ENCODE measurements around the gene CRIM1.

CRIM1 gene

DNA sequence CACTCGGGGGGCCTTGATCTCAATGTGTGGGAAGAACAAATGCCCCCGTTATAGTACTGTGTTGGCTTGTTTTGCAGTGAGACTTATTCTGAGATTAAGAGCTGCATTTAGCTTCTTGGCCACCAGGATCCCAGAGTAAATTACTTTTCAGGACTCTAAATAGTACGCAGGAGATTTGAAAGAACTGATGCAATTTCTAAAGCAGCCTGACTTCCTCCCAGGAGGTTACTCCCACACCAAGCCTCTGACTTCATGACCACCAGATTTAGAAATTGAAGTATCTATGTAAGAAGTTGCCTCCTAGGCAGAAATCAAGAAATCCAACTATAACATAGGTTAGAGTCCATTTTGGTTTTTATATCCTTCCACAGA is 175.4 kb downstream of the CRIM1 start:
- no peak for DNase-seq

DNA sequence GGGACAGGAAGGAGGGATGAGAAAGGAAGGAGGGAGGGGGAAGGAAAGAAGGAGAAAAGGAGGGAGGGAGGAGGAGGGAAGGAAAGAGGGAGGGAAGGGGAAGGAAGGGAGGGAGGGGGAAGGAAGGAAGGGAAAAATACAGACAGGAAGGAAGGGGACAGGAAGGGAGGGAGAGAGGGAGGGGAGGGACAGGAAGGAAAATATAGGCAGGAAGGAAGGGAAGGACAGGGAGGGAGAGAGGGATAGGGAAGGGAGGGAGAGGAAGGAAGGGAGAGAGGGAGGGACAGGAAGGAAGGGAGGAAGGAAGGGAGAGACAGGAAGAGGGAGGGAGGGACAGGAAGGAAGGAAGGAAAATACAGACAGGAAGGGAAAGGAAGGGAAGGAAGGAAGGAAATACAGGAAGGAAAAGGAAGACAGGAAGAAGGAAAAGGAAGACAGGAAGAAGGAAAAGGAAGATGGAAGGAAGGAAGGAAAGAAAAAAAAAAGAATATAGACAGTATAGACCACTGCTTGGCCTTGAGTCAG is 178.8 kb downstream of the CRIM1 start:
- DNase-seq, result no peak

DNA sequence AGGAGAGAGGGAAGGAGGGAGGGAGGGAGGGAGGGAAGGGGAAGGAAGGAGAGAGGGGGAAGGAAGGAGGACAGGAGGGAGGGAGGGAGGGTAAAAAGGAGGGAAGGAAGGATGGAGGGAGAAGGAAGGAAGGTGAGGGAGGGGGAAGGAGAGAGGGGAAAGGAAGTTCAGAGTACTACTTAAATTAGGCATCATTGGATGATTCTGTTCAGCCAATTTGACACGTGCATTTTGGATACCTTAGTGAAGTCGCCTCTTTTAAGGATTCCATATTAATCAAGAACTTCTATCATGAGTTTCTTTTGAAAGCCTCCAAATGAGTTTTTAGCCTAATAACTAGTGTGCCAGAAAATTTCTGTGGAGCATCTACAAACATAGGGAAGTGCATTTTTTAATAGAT is 179.5 kb downstream of the CRIM1 start:
- DNase-seq, result no peak

DNA sequence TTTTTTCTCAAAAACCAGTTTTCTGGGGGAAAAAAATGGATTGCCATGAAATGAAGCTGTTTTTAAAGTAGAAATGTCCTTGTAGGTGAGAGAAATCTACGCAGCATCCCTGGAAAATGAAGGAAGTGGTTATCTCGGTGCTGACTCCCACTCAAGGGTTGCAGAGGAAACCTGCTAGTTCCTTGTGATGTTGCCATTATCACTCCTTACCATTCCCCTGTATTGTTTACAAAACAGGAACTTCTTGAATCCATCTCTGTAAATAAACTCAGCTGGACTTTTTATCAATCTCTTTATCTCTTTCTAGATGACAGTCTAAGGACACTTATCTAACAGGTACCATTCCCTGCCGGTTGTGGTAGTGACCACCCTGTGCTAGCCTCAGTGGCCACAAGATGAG is 181.2 kb downstream of the CRIM1 start:
- no peak for DNase-seq

DNA sequence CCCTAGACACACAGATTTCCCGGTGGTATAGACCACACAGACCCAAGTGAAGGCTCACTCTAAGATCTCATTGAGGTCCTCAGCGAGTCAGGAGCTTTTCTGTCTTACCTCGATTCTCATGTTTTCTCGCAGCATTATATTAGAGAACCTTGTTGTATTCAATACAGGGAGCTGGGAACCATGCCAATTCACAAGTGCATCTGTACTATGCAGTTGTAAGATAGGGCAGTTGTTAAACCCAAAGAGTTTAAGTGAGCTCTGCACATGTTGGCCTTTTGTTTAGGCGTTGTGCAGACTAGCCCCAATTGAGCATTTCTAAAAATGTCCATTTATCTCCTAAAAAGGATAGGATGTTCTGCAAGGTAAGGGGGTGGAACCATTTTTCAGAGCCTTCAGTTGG is 182.8 kb downstream of the CRIM1 start:
- no peak for DNase-seq

DNA sequence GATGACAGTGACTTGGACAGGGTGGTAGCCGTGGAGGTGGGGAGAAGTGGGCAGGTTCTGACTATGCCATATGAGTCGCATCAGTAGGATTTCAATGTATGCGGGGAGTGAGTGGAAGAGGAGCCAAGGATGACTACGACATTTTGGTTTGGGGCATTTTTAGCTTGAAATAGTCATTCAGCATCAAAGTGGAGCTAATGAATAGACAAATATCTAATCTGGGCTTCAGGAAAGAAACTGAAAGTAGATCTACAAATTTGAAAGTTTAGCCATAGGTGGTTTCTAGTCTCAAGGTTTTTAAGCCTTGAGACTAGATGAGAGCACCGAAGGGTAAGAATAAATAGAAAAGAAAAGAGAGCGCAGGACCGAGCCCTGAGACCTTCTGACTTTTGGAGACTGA is 184.1 kb downstream of the CRIM1 start:
- no peak for DNase-seq

DNA sequence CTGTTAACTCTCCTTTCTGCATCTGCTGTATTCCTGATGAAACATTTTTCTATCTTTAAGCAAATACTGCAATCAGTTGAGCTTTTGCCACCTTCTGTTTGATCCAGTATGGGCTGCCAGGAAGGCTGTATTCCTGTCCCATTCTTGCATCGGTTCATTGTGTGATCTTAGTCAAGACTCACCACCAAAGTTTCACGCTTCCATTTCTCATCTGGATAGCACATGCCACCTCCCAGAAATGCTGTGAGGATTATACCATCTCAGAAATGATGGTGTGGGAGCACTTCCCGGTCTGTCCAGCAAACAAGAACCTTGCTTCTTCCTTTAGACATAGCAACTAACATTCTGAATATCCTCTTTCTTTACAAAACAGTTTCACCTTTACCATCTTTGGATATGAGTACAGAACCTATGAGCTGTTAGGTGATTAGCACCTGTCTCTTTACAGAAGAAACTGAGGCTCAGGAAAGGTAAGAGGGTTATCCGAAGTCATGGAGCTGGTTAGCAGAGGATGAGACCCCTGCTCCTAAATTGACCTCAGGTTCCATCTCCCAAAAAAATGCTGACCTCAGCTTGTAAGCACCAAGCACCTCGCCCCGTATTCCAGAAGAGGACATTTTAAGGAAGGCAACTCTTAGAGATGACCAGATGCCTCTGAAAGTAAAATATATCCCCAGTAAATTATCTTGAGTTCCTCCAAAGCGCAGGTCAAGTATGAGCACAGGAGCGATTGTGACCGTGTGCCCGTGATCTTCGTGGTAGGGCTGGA is 185.6 kb downstream of the CRIM1 start:
- DNase-seq, result no peak

DNA sequence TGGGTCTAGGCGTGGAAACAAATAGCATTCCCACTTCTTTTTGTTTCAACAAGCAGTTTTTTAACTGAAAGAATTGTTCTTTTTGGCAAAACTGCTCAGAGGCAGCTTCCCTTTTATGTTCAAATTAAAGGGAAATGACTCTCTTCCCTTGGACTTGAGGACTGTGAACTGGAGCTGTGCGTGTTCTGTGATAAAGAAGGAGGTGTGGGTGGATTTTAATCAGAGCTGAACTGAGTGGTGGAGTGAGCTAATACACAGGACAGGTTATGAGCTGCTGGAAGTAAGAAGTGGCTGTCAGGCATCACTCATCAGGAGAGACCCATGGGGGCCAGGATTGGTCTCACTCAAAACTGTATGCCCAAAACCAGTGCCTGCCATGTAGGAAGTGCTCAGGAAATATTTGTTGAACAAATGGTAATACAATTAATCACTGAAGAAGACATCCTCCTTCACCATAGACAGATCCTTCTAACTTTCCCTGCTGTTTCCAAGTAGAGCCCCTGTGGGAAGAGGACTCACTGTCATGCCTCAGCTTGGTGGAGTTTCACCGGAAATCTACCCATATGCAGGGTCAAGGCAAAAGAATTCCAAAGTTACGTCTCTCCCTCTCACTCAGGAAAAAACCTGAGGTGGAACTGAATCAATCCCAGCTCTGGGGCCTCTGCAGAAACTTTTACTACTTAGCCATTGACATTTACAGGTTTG is 186.5 kb downstream of the CRIM1 start:
- no peak for DNase-seq

DNA sequence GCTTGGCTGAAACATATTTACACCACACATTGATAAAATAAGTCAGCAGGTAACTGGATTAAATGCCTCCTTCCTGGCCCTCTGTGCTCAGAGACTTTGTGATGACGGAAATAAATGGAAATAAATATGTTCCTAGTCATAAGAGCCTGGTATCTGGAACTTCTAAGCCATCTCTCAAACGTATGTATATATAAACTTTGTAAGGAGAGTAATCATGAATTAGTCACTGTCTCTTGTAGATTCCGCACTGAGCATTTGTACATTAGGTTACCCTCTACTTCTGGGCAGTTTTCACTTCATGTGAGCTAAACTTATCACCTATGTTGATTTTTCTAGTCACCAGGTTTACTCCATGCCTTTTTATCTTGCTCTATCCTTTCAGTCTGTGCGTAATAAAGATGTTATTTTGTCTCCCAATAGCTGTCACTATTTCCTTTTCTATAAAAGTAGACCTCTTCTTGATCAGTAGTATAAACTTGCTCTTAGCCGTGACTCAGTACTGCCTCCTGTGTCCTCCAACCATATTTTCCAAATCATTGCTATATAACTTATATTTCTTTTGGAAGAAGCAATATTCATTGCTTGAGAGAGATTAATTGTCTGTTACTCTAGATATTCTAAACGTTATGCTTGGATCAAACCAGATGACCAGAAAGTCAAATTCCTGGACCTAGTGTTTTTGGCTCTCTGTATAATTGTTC is 189.2 kb downstream of the CRIM1 start:
- no peak for DNase-seq

DNA sequence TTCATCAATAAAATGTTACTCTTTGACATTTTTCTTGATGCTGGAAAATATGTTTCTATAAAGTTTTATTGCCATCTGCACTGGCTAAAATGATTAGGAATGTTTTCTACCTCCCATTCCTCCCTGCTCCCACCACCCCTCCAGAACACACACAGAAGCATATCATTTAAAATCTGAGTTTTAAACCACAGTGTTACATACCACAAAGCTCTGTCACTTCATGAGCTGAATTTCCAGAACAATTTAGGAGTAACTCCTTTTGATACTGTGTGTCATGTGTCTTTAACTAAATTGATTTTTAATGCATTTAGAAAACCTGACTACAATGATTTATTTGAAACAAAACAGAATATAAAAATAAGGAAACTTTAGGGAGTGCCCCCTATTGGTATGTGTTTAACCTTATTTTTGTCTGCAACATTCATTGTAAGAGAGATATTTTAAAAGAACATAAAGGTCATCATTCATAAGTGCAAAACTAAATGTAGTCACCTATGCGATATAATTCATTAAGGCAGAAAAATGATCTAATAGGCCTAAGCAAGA is 190.4 kb downstream of the CRIM1 start:
- no peak for DNase-seq

DNA sequence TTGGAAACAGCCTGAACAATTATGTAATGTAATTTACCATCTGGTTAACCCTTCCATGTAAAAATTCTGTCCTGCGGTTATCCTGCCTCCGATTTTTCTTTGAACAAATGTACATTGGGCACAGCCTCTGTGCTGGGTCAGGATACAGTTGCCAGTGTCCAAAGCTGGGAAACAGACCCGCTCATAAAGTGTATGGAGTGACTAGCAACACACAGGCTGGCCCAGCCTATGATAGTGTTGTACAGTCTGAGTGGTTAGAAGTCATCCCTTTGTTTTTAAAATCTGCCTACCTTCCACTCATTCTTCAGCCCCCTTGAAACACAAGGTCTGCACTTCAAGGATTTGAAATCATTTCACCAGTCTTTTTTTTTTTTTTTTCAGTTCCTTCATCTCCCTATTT is 192.3 kb downstream of the CRIM1 start:
- no peak for DNase-seq

DNA sequence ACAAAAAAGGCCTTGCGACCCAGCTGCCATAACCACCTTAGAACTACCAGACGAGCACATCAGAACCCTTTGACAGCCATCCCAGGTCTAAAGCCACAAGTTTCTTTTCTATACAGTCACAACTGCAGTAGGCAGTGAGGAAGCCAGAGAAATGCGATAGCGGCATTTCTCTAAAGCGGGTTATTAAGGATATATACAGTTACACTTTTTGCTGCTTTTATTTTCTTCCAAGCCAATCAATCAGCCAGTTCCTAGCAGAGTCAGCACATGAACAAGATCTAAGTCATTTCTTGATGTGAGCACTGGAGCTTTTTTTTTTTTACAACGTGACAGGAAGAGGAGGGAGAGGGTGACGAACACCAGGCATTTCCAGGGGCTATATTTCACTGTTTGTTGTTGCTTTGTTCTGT is 193.6 kb downstream of the CRIM1 start:
- no peak for DNase-seq

DNA sequence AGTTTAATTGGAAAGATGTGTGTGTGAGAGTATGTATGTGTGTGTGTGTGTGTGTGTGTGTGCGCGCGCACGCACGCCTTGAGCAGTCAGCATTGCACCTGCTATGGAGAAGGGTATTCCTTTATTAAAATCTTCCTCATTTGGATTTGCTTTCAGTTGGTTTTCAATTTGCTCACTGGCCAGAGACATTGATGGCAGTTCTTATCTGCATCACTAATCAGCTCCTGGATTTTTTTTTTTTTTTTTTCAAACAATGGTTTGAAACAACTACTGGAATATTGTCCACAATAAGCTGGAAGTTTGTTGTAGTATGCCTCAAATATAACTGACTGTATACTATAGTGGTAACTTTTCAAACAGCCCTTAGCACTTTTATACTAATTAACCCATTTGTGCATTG is 194.4 kb downstream of the CRIM1 start:
- no peak for DNase-seq

DNA sequence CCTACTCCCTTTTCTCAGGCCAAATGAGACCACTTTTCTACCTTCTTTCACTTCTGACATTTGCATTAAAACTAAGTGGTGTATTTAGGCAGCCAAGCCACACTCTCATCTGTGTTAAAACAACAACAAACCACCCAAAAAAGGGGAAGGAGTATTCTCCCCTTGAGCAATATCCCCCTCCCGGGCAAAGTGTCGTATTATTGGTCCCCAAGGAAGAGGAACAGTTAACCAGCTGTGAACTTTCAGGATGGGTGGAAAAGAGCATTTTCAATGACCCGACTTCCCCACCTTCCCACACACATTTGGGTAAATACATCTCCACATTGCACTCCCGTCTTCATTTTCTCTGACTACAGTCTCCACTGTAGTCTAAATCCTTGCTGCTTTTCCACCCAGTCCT is 198.1 kb downstream of the CRIM1 start:
- no peak for DNase-seq

DNA sequence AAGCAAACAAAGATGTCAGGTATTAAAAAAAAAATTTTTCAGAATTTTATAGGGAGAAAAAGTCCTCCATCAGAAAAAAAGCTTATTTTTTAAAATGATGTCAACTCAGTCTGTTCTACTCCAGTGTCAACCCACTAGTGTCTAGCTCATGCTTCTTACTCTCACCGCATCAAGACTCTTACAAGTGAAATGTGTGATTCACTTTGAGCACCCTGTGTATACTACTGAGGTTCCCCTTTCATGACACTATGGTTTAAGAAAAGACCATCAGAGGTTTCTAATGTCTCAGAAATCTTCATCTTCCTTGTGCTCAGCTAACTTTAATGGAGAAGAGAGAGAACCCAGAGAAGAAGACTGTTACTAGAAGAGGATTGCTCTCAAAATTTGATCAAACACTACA is 199.0 kb downstream of the CRIM1 start:
- DNase-seq, result no peak

DNA sequence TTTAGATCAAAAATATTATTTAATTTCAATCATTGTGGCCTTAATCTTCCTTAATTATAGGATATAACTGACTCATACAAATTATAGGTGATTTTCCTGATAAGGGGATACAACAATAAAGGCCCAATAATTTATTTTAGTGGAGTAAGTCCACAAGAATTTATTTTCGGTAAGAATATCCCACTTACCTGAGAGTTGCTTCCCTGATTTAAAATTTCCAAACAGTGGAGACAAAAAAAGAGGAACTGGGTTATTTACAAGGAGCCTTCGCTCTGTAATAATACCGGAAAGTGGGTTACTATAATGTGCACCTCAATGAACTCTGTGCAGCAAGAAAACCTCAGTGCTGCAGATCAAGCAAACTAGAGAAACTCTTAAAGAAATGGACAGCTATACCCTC is 200.2 kb downstream of the CRIM1 start:
- no peak for DNase-seq

DNA sequence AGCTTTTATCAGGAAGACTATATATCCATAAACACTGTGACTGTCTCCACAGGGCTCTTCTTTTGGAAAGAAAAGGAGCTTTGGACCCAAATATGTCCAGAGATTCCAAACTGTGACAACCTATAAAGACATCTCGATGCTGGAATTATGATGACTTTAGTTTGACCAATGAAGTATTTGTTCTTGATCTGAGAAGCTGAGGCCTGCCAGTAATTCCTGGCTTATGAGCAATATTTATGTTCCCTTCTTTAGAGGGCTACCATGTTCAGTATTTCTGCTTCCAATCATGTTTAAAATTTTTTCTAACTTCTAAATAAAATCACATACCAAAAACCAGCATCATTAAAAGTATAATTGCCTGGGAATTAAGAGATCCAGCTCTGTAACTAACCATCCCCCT is 201.3 kb downstream of the CRIM1 start:
- DNase-seq, result no peak

DNA sequence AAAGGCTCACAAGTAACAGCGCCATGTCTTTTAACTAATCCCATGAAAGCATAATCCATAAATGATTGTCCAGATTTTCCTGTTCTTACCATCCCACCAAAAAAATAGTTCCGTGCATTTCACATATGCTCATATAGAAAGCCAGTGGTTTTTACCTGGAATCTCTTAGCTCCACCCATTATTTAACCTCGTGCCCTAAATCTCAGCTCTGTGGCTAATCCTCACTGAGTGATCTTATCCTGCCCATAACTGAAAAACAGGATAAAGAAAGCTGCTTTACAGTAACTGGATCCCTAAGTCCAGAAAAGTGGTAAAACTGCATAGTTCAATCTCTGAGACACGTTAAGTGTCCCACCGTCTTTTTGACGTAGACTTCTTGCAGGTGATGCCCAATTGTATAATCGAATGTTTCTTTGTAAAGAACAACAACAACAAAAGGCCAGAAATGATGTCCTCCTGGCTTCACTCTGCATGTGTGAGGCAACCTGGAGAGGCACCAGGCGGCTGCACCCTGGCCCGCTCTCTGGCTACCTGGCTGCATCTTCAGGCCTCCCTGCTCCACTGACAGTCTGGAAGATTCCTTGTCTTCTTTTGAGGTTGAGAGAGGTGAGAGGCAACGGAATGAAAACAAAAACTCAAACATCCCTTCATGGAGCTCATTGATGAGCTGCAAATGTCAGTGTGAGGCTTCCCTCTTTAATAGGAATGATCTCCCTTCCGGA is 203.8 kb downstream of the CRIM1 start:
- no peak for DNase-seq

DNA sequence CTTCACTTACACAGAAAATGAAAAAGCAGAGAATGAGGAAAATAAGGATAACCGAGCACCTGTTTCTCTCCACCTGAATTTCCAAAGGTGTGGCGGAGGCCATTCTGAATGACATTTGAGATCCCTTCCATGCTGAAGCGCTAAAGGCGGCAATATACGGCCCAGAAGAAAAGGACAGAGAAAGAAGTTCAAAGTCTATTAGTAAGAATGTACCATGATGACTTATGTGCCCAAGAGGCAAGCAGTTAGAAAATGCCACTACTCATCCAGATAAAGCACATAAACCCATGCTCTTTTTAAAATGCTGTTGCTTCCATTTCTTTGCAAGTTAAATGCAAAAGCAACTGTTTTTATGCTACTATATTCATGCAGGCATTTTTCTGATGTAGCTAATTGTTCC is 205.1 kb downstream of the CRIM1 start:
- DNase-seq, result no peak

DNA sequence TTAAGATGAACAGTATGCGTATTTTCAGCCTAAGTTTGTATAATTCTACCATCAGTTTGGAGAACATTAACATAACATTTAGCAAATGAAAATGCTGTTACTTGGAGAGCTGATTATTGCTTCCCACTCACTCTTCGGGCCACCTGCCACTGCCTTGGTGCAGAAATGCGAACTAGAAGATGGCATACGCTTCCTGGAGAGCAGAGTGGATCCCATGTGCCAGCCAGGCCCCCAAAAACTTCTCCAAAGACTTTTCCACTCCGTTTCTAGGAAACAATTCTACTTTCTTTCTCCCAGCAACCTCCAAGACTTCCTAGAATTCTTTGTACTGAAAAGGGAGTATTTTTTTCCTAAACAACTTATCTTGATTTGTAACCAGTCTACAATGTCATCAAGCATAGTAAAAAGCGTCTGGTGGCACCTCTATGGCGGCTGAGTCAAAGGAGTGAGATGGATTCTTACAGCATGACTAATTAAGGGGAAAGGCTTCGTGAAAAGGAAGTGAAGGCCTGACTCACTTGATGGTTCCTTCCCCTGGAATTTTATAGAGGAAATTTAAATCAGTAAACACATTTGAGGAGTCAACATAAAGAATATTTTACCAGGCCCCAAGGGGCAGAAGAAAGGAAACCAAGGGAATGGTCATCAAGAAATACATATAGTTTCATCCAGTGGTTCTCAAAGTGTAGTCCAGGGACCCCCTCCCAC is 205.8 kb downstream of the CRIM1 start:
- DNase-seq, result no peak

DNA sequence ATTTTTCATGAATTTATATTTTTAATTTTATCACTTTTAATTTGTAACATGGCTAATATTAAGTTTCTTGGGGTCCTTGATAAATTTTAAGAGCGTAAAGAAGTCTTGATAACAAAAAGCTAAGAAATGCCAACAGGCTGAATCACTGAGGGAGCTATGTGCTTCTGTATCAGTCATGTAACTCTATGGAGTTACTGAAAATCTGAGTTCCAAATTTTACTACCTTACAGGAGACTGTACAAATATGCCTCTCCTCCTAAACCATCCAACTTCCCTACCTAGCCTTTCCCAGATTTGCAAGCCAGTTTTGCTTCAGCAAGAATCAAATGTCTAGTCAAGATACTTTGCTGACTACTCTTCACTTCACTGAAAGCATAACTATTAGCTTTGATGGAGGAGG is 206.7 kb downstream of the CRIM1 start:
- DNase-seq, result no peak

DNA sequence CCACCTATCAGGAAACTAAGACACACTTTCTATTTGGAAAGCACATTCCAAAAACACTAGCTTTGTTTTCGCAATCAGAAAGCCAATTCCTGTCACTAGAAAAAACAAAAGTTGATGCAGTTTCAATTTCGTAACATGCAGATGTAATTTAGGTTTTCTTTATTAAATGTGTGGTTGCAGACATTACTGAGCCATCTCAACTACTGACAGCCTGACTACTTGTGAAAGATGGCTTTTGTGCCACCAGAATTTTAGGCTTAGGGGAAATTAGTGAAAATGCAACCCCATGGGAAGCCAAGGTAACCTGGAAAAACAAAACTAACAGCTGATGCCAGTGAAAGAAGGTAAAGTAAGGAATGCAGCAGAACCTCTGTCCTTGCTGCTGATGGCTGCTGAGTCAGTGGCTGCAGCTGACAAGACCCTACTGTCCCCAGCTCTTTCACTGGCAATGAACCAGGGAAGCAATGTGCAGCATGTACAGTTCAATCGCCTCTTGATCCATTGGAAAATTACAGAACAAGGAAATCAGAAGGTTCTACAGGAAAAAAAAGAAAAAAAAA is 207.5 kb downstream of the CRIM1 start:
- DNase-seq, result no peak
